Upper lobe of left lung (tissue), 4 donors: ENCODE measurements around the gene TACC2.

Experiments used
- EP300 ChIP-seq, 4 donors: sonication (generic); formaldehyde crosslinking; IDR thresholded peaks; one replicate each; pipeline ENCODE4 v1.5.1; 2017; ENCODE audit warnings: antibody characterized with exemption in 4 of 4, control low read depth in 2 of 4
- POLR2A ChIP-seq, 4 donors: fragments of 450-650 bp; IDR thresholded peaks; one replicate each; pipeline ENCODE4 v1.5.1; 2016 to 2017; ENCODE audit warnings: antibody characterized with exemption in 4 of 4, mild to moderate bottlenecking in 2 of 4
- POLR2AphosphoS5 ChIP-seq, 2 donors: sonication (generic); formaldehyde crosslinking; IDR thresholded peaks; one replicate each; pipeline ENCODE4 v1.5.1; 2017; ENCODE audit warnings: antibody characterized with exemption in 2 of 2
- TF ChIP-seq, protein P1 (sequence below), 6 experiments: fragments of 450-650 bp in 4 of 6; fragments of 200-600 bp in 2 of 6; sonication (generic) in 2 of 6; IDR thresholded peaks; one replicate each; pipeline ENCODE4 v1.5.1; 2016 to 2019; ENCODE audit warnings: antibody characterized with exemption in 6 of 6

DNA sequence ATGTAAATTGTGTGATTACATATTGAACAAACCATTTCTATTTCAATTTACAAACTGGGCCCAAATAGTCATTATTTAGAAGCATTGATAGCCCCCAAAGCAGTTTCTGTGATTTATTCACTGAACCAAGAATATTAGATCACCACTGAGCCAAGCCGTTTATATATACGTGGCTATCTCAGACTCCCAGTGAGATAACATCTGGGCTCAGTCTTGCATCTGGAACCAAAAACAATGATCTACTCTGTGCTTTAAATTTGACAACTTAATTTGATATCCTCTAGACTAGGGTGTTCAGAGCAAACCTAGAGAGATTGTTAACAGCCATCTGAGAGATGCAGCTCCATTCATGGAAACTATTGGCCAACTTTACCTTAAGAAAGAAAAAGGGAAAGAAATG is 240.7 kb downstream of the TACC2 start:
- TF ChIP-seq POLR2A (IDR thresholded peaks at IDR 0.05): no peak
- TF ChIP-seq, protein P1, sequence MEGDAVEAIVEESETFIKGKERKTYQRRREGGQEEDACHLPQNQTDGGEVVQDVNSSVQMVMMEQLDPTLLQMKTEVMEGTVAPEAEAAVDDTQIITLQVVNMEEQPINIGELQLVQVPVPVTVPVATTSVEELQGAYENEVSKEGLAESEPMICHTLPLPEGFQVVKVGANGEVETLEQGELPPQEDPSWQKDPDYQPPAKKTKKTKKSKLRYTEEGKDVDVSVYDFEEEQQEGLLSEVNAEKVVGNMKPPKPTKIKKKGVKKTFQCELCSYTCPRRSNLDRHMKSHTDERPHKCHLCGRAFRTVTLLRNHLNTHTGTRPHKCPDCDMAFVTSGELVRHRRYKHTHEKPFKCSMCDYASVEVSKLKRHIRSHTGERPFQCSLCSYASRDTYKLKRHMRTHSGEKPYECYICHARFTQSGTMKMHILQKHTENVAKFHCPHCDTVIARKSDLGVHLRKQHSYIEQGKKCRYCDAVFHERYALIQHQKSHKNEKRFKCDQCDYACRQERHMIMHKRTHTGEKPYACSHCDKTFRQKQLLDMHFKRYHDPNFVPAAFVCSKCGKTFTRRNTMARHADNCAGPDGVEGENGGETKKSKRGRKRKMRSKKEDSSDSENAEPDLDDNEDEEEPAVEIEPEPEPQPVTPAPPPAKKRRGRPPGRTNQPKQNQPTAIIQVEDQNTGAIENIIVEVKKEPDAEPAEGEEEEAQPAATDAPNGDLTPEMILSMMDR (IDR thresholded peaks at IDR 0.05): no peak
- TF ChIP-seq EP300 (IDR thresholded peaks at IDR 0.05): no peak
- no peak for TF ChIP-seq POLR2AphosphoS5 (IDR thresholded peaks at IDR 0.05)
